ENCODE data around the gene P4HTM.

The P4HTM gene

GRCh38 chr3:48993834-48994233, 3.8 kb downstream of the P4HTM start:
- no peak for TF ChIP-seq CTCF (conservative IDR thresholded peaks at IDR 0.05)
- no peak overlapping the region for H3K27ac ChIP-seq

- TF ChIP-seq CTCF (conservative IDR thresholded peaks at IDR 0.05), result no peak
These were observed 6.6 kb downstream of the P4HTM start for GRCh38 chr3:48996640-48997039.

GRCh38 chr3:48997102-48997635, 7.1 kb downstream of the P4HTM start:
- TF ChIP-seq CTCF (conservative IDR thresholded peaks at IDR 0.05), result no peak

More at GRCh38 chr3:48996640-48997039, 6.6 kb downstream of the P4HTM start:
- H3K27ac ChIP-seq, result no peak overlapping the region

GRCh38 chr3:48997714-48998637, 7.9 kb downstream of the P4HTM start:
- H3K27ac ChIP-seq, result no peak overlapping the region
- no peak for TF ChIP-seq CTCF (conservative IDR thresholded peaks at IDR 0.05)

More at GRCh38 chr3:48997102-48997635, 7.1 kb downstream of the P4HTM start:
- H3K27ac ChIP-seq, result no peak overlapping the region

GRCh38 chr3:48999085-48999858, 9.2 kb downstream of the P4HTM start:
- no peak overlapping the region for H3K27ac ChIP-seq
- TF ChIP-seq CTCF (conservative IDR thresholded peaks at IDR 0.05), result no peak

- TF ChIP-seq CTCF (conservative IDR thresholded peaks at IDR 0.05), result no peak
- H3K27ac ChIP-seq, result no peak overlapping the region
These were observed 11.1 kb downstream of the P4HTM start for GRCh38 chr3:49001155-49001554.
